ENCODE measurements around the gene XPO4.
A peak's percentile ranks its signal among the peaks of the same experiment; 100 is the strongest.

- TF ChIP-seq, protein P1, sequence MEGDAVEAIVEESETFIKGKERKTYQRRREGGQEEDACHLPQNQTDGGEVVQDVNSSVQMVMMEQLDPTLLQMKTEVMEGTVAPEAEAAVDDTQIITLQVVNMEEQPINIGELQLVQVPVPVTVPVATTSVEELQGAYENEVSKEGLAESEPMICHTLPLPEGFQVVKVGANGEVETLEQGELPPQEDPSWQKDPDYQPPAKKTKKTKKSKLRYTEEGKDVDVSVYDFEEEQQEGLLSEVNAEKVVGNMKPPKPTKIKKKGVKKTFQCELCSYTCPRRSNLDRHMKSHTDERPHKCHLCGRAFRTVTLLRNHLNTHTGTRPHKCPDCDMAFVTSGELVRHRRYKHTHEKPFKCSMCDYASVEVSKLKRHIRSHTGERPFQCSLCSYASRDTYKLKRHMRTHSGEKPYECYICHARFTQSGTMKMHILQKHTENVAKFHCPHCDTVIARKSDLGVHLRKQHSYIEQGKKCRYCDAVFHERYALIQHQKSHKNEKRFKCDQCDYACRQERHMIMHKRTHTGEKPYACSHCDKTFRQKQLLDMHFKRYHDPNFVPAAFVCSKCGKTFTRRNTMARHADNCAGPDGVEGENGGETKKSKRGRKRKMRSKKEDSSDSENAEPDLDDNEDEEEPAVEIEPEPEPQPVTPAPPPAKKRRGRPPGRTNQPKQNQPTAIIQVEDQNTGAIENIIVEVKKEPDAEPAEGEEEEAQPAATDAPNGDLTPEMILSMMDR (IDR thresholded peaks at IDR 0.05; ENCODE audit: insufficient read depth, low read length), result peak; percentile 52
- TF ChIP-seq POLR2AphosphoS5 (IDR thresholded peaks at IDR 0.05; ENCODE audit: low read depth), result no peak
- TF ChIP-seq GABPA (IDR thresholded peaks at IDR 0.05; ENCODE audit: low read depth), result no peak
- TF ChIP-seq REST (IDR thresholded peaks at IDR 0.05; ENCODE audit: insufficient replicate concordance, low read depth), result no peak
Measured at GRCh38 chr13:20924758-20925394, 22.3 kb upstream of the XPO4 start.
